CD4-positive, alpha-beta T cell treated with Interleukin-6 at 100 ng/mL for 8 hours (primary cell): ENCODE results near the gene PDE3A.
"Not testable (repeated sequence)": the region's sequence is repeated elsewhere in the genome, so short reads cannot be mapped to it uniquely, and the experiment has no call there.

Experiments used
- DNase-seq: peaks from one replicate; pipeline ENCODE4 v3.0.0-alpha.2; 2020; ENCODE audit warnings: mixed read lengths, low spot score

PDE3A gene

GRCh38 chr12:20368114-20368650 lies at the start of gene PDE3A:
PDE3A (plus strand) TSS chr12:20368537; CDS start chr12:20369285, 748 bp downstream.
- DNase-seq: no peak

GRCh38 chr12:20319366-20319765 lies 49.0 kb upstream of the PDE3A start:
- DNase-seq: no peak

GRCh38 chr12:20320552-20320951 lies 47.8 kb upstream of the PDE3A start:
- no peak for DNase-seq

GRCh38 chr12:20330826-20331505 lies 37.4 kb upstream of the PDE3A start:
- not testable (repeated sequence) for DNase-seq

- DNase-seq: no peak
Observed at GRCh38 chr12:20339060-20339459, 29.3 kb upstream of the PDE3A start.

- no peak for DNase-seq
Observed at GRCh38 chr12:20342111-20342510, 26.2 kb upstream of the PDE3A start.

GRCh38 chr12:20345866-20346265 lies 22.5 kb upstream of the PDE3A start:
- no peak for DNase-seq

GRCh38 chr12:20350026-20350425 lies 18.3 kb upstream of the PDE3A start:
- no peak for DNase-seq

- no peak for DNase-seq
Observed at GRCh38 chr12:20350495-20350894, 17.8 kb upstream of the PDE3A start.

GRCh38 chr12:20351406-20351805 lies 16.9 kb upstream of the PDE3A start:
- DNase-seq: no peak

- DNase-seq: no peak
Observed at GRCh38 chr12:20356048-20356447, 12.3 kb upstream of the PDE3A start.

GRCh38 chr12:20360407-20360806 lies 7.9 kb upstream of the PDE3A start:
- DNase-seq: no peak

GRCh38 chr12:20361416-20361815 lies 6.9 kb upstream of the PDE3A start:
- DNase-seq: no peak

- no peak for DNase-seq
Observed at GRCh38 chr12:20364501-20364900, 3.8 kb upstream of the PDE3A start.

GRCh38 chr12:20366776-20367409 lies 1.4 kb upstream of the PDE3A start:
- no peak for DNase-seq

GRCh38 chr12:20367583-20368113 lies 689 bp upstream of the PDE3A start:
- no peak for DNase-seq

GRCh38 chr12:20368651-20369304 lies 441 bp downstream of the PDE3A start:
- DNase-seq: no peak

GRCh38 chr12:20369305-20370013 lies 1.1 kb downstream of the PDE3A start:
- DNase-seq: no peak

- DNase-seq: no peak
Observed at GRCh38 chr12:20370014-20370386, 1.7 kb downstream of the PDE3A start.

GRCh38 chr12:20370866-20371519 lies 2.7 kb downstream of the PDE3A start:
- no peak for DNase-seq

- DNase-seq: no peak
Observed at GRCh38 chr12:20372326-20373096, 4.2 kb downstream of the PDE3A start.
